Left forelimb (tissue), 1 donor: ENCODE measurements around the gene SOWAHB.
"Not testable (repeated sequence)": the region's sequence is repeated elsewhere in the genome, so short reads cannot be mapped to it uniquely, and the experiment has no call there.

Experiments
- DNase-seq: peaks from one replicate; pipeline ENCODE4 v3.0.0-alpha.2; 2018; ENCODE audit warnings: low spot score

Gene SOWAHB

DNA sequence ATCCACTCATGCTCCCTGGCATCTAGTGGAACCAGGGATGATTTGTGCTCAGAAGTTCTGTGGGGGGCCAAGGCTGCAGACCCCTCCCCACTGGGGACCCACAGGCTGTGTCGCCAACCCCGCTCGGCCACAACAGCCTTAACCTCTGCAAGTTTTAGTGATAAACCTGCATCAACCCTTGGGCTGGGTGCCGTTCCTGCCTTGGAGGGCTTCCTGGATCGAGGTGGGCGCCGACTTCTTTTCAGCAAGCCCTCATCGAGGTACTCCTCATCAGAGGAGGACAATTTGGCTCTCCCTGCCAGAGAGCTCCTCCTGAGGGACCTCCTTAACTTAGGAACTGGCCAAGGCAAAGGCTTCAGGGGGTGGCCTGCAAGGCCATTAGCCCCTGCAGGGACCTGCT is 1.9 kb downstream of the SOWAHB start:
- DNase-seq = no peak

DNA sequence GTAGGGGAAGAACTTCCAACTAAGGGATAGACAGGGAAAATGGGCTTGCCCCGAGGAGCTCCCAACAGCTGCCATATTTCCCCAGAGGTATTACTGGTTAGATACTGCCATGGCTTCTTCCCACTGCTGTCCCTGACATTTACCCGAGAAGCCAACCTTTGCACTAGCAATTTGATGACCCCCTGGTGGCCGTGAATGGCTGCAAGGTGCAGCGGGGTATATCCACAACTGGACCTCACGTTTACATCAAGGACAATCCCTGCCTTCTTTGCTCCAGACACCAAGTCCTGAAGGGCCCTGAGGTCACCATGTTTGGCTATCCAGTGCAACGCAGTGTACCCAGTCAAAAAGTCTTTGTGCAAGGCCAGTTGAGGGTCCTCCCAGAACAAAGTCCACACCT is 2.3 kb downstream of the SOWAHB start:
- DNase-seq = no peak

DNA sequence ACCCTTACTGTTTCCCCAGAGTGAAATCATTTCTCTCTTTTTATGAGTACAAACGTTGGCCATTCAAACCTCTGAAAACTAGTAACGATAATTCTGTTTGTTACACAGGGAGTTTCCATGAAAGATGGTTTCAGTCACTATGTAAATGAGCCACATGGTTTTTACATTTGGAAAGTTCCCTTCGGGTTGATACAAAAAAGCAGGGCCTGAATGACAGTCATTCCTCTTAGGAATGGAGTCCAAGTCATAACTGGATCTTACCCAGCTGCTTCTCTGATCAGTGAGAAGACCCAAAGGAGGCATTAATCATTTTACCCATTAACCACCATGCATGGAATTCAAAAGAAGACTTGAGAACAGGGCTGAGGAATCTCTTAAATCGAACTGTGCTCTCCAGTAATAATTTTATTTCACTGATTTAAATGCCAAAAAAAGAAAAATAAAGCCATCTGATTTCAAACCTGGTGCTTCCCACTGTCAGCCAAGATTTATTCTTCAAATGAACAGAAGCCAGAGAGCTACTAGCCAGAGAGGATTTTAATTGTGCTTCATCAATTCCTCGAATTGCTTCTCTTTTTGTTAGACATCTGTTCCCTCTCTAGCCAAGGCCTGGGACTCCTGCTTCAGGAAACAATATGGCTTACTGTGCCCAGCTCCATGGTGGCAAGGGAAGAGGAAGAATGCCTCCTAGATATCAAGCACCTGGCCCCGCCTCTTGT is 3.2 kb downstream of the SOWAHB start:
- no peak for DNase-seq

DNA sequence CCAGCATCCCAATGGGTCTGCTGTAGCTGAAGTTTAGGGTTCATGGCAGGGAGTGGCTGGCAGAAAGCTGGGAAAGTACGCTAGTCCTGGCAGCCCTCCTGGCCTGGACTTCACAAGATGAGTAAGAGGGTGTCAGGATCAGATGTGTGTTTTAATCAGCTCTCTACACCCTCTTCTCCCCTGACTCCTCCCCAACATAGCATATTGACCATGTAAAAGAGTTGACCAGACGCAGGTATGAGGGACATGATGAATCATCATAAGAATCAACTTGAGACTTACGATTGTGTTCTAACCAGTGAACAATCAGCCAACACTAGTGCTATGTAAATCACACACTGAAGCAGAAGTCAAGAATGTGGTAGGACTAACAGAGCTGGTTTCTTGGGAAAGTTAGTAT is 5.3 kb downstream of the SOWAHB start:
- no peak for DNase-seq

DNA sequence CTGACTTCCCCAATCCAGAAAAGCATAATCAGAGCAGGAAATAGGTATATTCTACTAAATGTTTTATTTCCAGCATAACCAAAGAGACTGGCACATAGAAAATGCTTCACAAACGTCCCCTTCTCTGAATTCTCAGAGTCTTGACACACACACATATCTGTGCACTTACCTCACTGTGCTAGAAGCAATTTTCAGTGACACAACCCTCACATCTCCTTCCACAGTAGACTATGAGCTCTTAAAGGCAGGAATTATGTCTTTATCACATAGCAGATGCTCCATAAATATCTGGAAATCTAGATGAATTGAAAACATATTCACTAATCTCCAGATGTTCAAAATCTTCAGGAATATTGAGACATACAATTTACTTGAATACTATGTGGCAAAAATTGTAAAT is 5.9 kb downstream of the SOWAHB start:
- no peak for DNase-seq

DNA sequence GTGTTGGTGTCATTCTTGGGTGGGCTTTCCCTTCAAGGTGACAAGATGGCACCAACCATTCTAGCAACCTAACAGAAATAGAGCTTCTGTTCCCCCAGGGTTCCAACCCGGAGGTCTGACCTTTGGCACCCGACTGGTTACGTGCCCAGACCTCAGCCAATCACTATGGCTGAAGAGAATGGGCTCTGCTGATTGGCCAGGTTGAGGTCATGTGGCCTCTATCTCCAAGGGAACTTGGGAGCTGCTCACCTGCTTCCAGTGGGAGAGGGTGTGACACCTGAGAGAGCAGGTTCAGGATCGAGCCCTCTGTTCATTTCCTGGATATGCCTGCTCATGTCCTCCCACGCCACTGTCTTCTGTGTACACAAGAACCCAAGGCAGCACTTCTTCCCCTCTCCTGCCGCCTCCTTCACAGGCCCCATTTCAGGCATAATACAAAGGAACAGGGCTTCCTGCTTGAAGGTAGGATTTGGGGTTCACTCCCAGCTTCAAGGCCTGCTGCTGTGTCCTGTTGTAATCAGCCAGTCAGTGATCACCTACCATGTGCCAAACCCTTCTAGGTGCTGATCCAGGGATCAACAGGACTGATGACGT is 11.0 kb downstream of the SOWAHB start:
- no peak for DNase-seq

DNA sequence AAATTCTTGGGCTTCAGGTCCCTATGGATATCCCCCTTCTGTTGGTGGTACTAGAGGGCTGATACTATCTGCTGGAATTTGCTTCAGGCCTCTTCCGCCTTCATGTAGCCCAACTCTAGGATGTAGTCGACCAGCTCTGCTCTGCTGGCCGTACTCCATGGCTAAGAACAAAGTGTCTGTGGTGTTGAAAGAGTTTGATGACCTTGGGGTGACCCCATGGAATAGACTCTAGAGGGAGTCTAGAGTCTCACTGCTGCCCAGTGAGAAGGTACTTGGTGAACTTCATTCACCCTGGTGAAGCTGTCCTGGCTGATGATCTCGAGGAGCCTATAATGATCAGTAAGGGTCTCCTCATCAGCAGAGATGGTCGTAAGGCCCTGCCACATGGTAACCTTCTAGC is 11.7 kb downstream of the SOWAHB start:
- DNase-seq = no peak

DNA sequence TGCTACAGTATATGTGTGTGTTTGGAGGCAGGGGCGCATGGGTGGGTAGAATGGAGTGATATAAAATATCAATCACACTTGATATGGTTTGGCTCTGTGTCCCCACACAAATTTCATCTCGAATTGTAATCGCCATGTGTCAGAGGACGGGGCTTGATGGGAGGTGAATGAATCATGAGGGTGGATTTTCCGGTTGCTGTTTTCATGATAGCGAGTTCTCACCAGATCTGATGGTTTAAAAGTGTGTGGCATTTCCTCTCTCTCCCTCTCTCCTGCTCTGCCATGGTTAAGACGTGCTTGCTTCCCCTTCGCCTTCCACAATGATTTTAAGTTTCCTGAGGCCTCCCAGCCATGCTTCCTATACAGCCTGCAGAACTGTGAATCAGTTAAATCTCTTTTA is 14.8 kb downstream of the SOWAHB start:
- DNase-seq = no peak

DNA sequence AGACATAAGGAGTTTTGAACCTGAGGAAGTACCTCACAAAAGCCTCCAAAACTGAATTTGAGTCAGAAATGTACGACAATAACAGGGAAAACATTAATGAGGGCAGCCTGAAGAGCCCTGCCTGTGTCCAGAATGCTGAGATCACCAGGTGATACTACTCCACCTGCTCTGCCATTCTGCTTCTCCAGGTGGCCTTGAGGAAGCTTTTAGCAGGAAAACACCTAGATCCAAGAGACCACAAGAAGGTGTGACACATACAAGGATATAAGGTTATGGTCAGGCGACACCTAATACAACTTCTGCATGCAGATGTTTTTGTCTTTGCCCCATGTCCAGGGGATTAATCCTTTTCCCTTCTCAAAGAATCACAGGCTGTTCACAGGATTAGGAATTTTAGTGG is 15.3 kb downstream of the SOWAHB start:
- DNase-seq = no peak

DNA sequence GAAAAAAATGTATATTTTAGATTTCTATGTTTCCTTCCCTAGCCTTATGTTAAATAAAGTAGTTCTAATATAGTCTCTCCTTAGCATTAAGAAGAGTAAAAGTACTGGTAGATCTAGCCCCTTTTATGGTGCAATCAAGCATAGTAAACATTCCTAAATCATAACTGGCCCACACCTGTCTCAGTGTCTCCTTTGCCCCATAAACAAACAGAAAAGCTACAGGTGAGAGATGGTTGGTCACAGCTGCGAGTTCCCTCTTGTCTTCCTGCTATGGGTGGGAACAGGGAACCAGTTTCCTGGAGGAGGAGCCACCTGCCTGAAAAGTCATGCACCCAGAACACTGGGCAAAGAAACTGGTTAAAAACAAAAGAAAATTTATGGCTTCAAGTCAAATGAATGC is 16.6 kb downstream of the SOWAHB start:
- DNase-seq = no peak

DNA sequence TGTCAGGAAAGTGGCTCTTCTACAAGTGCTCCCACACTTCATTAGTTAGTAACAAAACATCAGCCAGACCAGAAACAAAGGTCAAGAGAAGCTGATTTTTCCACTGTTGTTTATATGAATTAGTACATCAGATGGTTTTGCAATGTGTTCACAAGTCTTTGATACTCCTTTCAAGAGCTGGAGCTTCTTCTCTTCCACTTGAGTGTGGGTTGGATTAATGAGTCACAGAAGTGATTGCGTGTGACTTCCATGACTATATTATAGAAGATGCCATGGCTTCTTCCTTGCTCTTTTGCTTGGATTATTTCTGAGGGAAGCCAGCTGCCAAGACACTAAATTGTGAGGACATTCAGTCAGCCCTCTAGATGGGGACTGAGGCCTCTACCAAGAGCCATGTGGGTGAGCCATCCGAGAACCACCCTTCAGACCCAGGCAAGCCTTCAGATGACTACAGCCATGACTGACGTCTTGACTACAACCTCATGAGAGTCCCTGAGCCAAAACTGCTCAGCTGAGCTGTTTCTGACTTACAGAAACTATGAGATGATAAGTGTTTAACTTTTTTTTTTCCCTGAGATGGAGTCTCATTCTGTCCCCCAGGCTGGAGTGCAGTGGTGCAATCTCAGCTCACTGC is 18.1 kb downstream of the SOWAHB start:
- no peak for DNase-seq

DNA sequence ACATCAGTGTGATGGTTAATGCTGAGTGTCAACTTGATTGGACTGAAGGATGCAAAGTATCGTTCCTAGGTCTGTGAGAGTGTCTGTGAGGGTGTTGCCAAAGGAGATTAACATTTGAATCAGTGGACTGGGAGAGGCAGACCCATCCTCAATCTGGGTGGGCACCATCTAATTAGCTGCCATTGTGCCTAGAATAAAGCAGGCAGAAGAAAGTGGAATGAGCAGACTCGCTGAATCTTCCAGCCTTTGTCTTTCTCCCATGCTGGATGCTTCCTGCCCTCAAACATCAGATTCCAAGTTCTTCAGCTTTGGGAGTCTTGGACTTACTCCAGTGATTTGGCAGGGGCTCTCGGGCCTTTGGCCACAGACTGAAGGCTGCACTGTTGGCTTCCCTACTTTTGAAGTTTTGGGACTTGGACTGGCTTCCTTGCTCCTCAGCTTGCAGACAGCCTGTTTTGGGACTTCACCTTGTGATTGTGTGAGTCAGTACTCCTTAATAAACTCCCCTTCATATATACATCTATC is 19.2 kb downstream of the SOWAHB start:
- not testable (repeated sequence) for DNase-seq

DNA sequence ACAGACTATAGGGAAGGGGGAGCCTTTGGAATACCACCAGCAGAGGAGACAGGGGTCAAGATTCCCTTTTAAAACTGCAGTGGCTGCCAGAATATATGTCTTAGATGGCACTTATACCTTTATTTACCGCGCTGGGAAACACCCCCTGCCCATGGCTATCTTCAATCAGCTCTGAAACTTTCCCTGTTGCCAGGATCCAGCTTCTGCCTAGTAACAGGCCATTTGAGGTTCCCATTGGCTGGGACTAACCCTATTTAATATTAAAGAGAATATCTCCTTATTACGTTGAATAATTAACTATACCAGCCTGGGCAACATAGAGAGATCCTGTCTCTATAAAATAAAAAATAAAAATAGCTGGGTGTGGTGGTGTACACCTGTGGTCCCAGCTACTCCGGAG is 23.8 kb downstream of the SOWAHB start:
- DNase-seq = no peak

DNA sequence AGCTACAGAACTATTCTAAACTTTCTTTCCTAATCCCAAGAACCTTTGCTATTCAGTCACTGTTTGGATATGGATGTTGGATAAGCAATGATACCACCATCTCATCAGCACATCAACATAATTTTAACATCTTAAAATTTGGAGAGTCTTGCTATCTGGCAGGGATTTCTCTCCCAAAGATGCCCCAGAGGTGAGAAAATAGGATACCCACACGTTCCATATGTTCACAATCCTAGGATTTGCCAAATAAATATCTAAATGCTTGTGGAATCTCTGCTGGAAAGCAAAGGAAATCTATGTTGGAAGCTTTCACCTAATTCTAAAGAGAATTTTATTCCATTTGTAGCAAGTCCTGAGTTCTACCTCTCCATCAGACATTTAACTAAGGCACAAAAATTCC is 24.4 kb downstream of the SOWAHB start:
- no peak for DNase-seq

DNA sequence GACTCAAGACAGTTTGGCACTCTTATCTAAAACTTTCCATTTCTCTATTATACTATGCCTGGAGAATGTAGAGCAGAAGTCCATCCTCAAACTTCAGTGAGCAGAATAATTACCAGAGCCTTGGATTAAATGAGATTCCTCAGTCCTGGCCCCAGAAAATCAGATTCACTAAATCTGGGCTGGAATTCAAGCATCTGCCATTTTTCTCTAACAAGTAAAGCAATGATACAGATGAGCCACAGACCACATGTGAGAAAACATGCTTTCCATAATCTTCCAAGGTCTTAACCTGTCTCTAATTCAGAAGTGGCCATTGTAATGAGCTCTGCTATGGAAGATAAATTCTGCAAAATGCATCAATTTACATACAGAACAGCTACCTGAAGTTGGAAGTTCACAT is 25.4 kb downstream of the SOWAHB start:
- DNase-seq = no peak

DNA sequence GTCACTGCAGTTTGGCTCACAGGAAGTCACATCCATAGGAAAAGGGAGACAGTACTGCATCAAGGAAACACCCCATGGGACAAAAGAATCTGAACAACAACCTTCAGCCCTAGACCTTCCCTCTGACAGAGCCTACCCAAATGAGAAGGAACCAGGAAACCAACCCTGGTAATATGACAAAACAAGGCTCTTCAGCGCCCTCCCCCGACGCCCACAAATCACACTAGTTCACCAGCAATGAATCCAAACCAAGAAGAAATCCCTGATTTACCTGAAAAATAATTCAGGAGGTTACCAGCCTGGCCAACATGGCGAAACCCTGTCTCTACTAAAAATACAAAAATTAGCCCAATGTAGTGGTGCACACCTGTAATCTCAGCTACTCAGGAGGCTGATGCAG is 29.2 kb downstream of the SOWAHB start:
- not testable (repeated sequence) for DNase-seq

DNA sequence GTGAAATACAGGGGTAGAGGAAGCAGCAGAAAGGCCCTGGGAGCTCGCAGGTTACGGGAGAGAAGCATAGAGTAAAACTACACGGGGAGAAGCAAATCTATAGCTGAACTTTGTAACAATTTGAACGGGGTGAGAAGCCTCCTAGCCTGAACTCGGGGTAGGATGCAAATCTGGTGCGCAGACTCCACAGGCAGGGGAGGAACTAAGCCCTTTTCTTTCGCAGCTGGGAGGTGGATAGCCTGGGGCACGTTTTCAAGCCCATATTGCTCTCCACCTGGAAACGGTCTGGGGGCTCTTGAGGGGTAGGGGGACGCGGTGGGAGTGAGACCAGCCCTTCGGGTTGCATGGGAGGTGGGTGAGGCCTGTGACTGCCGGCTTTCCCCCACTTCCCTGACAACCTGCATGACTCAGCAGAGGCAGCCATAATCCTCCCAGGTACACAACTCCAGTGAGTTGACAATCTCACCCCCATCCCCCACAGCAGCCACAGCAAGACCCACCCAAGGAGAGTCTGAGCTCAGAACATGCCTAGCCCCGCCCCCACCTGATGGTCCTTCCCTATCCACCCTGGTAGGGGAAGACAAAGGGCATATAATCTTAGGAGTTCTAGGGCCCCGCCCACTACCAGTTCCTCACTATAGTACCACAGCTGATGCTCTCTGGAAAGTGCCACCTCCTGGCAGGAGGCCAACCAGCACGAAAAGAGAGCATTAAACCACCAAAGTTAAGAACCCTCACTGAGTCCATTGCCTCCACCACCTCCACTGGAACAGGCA is 29.9 kb downstream of the SOWAHB start:
- DNase-seq = no peak

DNA sequence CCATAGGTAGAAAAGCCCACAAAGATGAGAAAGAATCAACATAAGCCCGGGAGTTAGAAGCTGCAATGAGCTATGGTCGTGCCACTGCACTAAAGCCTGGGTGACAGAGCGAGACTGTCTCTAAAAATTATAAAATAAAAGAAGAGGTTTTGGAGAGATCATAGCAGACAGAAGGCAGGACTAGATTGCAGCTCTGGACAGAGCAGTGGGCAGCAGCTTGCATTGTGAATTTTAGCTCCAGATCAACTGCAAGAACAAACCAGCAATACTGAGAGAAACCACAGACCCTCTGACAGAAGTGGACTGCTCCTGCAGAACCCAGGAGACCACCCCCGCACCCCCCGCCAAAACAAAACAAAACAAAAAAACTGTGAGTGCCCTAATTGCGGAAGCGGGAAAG is 30.6 kb downstream of the SOWAHB start:
- DNase-seq = no peak

DNA sequence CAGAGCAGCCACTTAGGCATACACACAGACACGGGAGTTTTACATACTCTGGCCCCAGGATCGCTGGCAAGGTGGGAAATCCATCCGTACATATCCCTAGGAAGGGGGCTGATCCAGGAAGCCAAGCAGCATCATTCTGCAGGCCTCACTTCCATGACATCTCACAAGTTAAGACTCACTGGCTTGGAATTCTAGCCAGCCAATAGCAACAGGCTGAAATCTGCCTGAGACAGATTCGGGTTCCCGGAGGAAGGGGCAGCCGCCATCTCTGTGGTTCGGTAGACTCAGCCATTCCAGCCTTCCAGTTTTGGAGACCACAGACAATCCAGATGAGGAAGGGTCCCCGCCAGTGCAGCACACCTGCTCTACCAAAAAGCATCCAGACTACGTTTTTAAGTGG is 31.3 kb downstream of the SOWAHB start:
- no peak for DNase-seq

DNA sequence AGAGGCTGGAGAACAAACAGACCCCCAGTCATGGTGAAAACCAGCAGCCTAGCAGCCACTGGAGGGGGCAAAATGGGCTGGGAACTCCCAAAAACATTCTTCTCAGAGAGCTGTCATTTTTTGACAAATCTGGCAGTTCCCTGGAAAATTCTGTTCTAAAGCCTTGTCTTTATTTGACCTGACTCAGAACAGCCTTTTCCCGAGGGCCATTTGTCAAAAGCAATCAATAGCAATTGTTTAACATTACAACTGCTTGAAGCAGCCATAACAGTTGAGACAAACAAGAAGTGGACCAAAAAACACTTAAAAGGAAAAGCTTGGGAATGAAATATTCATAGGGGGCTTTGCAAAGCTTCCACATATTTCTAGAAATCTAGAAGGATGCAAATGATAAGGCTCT is 39.6 kb downstream of the SOWAHB start:
- no peak for DNase-seq

DNA sequence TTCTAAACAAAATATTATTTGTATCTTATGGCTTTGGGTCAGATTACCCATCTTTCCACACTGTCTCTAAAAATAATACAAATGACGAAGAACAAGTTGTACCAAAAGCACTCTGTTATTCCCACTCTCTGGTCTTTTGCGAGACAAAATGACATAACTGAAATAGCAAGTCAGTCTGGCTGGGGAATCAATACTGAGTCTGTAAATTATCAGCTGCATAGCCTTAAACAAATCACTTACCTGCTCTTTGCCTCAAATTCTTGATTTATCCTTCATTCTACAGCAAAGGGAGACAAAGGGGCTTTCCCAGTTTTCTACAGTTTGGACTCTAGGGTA is 40.9 kb downstream of the SOWAHB start:
- DNase-seq = no peak

DNA sequence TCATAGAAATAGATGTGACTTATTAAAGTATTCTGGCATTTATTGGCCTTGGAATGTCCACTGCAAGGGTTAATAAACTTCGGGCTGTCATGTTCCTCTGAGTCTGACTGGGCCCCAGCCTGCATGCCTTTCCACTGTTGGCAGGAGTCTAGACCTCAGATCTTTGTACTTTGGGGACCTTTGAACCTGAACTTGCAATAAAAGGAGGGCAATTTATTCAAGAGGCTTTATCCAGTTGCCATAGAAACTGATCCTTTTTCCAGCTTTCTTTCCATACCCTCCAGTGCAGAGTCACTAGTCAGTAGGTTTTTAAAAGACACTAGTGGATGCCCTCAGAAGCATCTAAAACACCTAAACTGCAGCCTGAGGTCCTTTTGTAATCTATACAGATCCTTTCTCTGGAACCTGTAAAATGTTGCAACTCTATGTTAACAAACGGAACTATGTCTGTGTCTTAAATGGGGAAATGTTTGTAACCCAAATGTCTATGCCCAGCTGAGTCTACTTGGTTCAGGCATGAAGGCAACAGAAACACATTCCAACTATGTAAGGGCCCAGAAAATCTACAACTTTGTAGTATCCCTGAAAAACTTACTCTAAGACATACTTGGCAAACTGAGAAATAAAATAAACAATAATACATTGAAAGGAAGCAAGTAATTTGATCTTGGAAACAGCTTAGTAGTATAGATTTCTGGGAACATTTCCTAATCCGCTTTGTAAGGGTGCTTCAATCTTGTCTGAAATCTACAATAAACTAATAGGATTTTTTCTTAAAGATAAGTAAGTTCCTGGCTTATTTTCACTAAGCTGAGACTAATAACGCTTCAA is 41.5 kb downstream of the SOWAHB start:
- no peak for DNase-seq
